Neural crest cell (in vitro differentiated cells): ENCODE results near the gene RHEBL1. TPM values are rescaled to one million over a fixed set of nuclear protein-coding genes. Genes with fewer than 3 reads are reported as not detected.

Experiments
- DNase-seq: peaks from one replicate; pipeline ENCODE4 v3.0.0; 2021; ENCODE audit warnings: low read depth, mixed read lengths, low spot score
- H3K27ac Mint-ChIP-seq: one replicate; pipeline ENCODE4 v1.8.0; 2021; ENCODE audit warnings: mild to moderate bottlenecking, mixed read lengths; ENCODE audit not compliant: unreplicated experiment
- H3K27me3 Mint-ChIP-seq: 2 replicates; pipeline ENCODE4 v1.8.0; 2021; ENCODE audit warnings: low read depth, mild to moderate bottlenecking, mixed read lengths
- H3K36me3 Mint-ChIP-seq: 2 replicates; pipeline ENCODE4 v1.8.0; 2021; ENCODE audit warnings: low read depth, mild to moderate bottlenecking, mixed read lengths
- H3K4me1 Mint-ChIP-seq: 2 replicates; pipeline ENCODE4 v1.8.0; 2021; ENCODE audit warnings: mixed read lengths
- H3K4me3 Mint-ChIP-seq: one replicate; pipeline ENCODE4 v1.8.0; 2021; ENCODE audit warnings: mild to moderate bottlenecking, mixed read lengths
- H3K9me3 Mint-ChIP-seq: 2 replicates; pipeline ENCODE4 v1.8.0; 2021; ENCODE audit warnings: mixed read lengths
- total RNA-seq: library from RNA; stranded (reverse); gene quantifications from 2 replicates; pipeline ENCODE4 v1.2.1, GENCODE V29; 2021
- TF ChIP-seq, protein P1 (sequence below): fragments of 200-600 bp; sonication (generic); conservative IDR thresholded peaks from 2 replicates; pipeline ENCODE4 v1.5.0; 2021; ENCODE audit warnings: antibody characterized with exemption, mild to moderate bottlenecking

RHEBL1 gene
- total RNA-seq, 1 donor from 2014 or later, result 2.1 TPM

GRCh38 chr12:49046129-49046895 is 23.5 kb downstream of the RHEBL1 start:
- peaks cover 21% of the 10 kb centered on the region for H3K36me3 Mint-ChIP-seq
- H3K27me3 Mint-ChIP-seq, result no peaks in the 10 kb centered on the region
- no peaks in the 10 kb centered on the region for H3K9me3 Mint-ChIP-seq
- TF ChIP-seq, protein P1, sequence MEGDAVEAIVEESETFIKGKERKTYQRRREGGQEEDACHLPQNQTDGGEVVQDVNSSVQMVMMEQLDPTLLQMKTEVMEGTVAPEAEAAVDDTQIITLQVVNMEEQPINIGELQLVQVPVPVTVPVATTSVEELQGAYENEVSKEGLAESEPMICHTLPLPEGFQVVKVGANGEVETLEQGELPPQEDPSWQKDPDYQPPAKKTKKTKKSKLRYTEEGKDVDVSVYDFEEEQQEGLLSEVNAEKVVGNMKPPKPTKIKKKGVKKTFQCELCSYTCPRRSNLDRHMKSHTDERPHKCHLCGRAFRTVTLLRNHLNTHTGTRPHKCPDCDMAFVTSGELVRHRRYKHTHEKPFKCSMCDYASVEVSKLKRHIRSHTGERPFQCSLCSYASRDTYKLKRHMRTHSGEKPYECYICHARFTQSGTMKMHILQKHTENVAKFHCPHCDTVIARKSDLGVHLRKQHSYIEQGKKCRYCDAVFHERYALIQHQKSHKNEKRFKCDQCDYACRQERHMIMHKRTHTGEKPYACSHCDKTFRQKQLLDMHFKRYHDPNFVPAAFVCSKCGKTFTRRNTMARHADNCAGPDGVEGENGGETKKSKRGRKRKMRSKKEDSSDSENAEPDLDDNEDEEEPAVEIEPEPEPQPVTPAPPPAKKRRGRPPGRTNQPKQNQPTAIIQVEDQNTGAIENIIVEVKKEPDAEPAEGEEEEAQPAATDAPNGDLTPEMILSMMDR, result no peak
- no peak for DNase-seq
- peak overlapping the region; percentile 43 for H3K27ac Mint-ChIP-seq
- no peaks in the 10 kb centered on the region for H3K4me1 Mint-ChIP-seq
- no peak overlapping the region for H3K4me3 Mint-ChIP-seq

DNA sequence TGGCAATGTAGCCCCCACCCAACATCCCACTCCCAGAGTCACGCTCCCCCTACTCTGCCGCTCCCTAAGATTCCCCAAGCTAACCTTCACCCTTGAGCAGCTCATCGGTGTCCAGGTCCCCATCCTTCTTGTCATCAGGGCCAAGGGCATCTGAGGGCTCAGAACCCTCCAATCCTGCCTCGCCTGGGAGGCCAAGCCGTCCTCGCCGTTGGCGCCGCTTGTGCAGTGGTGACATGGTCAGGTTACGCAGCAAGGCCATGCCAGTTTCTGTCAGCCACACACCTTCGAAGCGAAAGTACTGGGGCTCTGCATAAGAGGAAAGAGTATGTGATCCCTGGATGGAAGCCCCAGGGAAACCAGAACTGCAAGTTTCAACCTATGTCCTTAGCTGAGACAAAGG is 25.1 kb downstream of the RHEBL1 start:
- no peaks in the 10 kb centered on the region for H3K9me3 Mint-ChIP-seq
- H3K36me3 Mint-ChIP-seq, result peaks cover 21% of the 10 kb centered on the region
- no peaks in the 10 kb centered on the region for H3K4me1 Mint-ChIP-seq
- no peak for DNase-seq
- H3K27ac Mint-ChIP-seq, result no peak overlapping the region
- TF ChIP-seq, protein P1, result no peak
- H3K4me3 Mint-ChIP-seq, result no peak overlapping the region
- H3K27me3 Mint-ChIP-seq, result no peaks in the 10 kb centered on the region

GRCh38 chr12:49043856-49044258 is 25.9 kb downstream of the RHEBL1 start:
- DNase-seq, result peak; percentile 71

GRCh38 chr12:49043241-49043640 is 26.5 kb downstream of the RHEBL1 start:
- H3K27me3 Mint-ChIP-seq, result no peaks in the 10 kb centered on the region
- DNase-seq, result no peak
- H3K4me1 Mint-ChIP-seq, result no peaks in the 10 kb centered on the region
- no peak overlapping the region for H3K27ac Mint-ChIP-seq
- H3K36me3 Mint-ChIP-seq, result peaks cover 18% of the 10 kb centered on the region
- TF ChIP-seq, protein P1, result no peak
- no peak overlapping the region for H3K4me3 Mint-ChIP-seq
- no peaks in the 10 kb centered on the region for H3K9me3 Mint-ChIP-seq

More at GRCh38 chr12:49043856-49044258, 25.9 kb downstream of the RHEBL1 start:
- Mint-ChIP-seq H3K4me1 (no peaks in the 10 kb centered on the region), H3K27ac (no peak overlapping the region), H3K4me3 (no peak overlapping the region), H3K27me3 (no peaks in the 10 kb centered on the region), H3K36me3 (peaks cover 21% of the 10 kb centered on the region), H3K9me3 (no peaks in the 10 kb centered on the region)
- TF ChIP-seq, protein P1, result peak; percentile 64

- Mint-ChIP-seq H3K4me3 (no peak overlapping the region), H3K9me3 (no peaks in the 10 kb centered on the region), H3K27ac (no peak overlapping the region), H3K27me3 (no peaks in the 10 kb centered on the region), H3K36me3 (peaks cover 14% of the 10 kb centered on the region), H3K4me1 (no peaks in the 10 kb centered on the region)
- no peak for DNase-seq
- TF ChIP-seq, protein P1, result no peak
Observed at GRCh38 chr12:49041881-49042484, 27.8 kb downstream of the RHEBL1 start.
